K562 (cell line): ENCODE results near the gene MIB2. TPM values are rescaled to one million over a fixed set of nuclear protein-coding genes. Genes with fewer than 3 reads are reported as not detected.
A peak's percentile ranks its signal among the peaks of the same experiment; 100 is the strongest.

ENCODE experiments used
- ARID3A ChIP-seq: IDR thresholded peaks from 2 replicates; pipeline ENCODE4 v1.6.1; 2012; ENCODE audit warnings: low read depth, low read length, improper control_type of control experiment, borderline replicate concordance
- GTF3C2 ChIP-seq: IDR thresholded peaks from 3 replicates; pipeline ENCODE4 v1.6.1; 2011; ENCODE audit warnings: borderline replicate concordance, mild to moderate bottlenecking, moderate library complexity; ENCODE audit not compliant: insufficient read length; ENCODE audit errors: extremely low read depth
- HES1 ChIP-seq: fragments of 450-650 bp; IDR thresholded peaks from 2 replicates; pipeline ENCODE4 v1.6.1; 2016; ENCODE audit warnings: low read depth, mild to moderate bottlenecking, moderate library complexity
- NR2C2 ChIP-seq, 2 experiments: fragments of 200-800 bp in 1 of 2; sonication (Bioruptor generic) in 1 of 2; sonication (generic) in 1 of 2; formaldehyde crosslinking in 1 of 2; IDR thresholded peaks; 2 replicates each; pipeline versions ENCODE4 v1.6.1 to v1.8.0; 2016 to 2022; ENCODE audit warnings: mild to moderate bottlenecking in 1 of 2, missing compliant biosample characterization in 1 of 2, missing genetic modification characterization in 1 of 2, missing genetic modification reagents in 1 of 2
- PRDM10 ChIP-seq: fragments of 450-650 bp; IDR thresholded peaks from 2 replicates; pipeline ENCODE4 v1.6.1; 2018; ENCODE audit not compliant: partially characterized antibody
- PRPF4 ChIP-seq: fragments of 200-400 bp; formaldehyde crosslinking; IDR thresholded peaks from one replicate; pipeline ENCODE4 v1.6.1; 2017; ENCODE audit warnings: low read length, low read depth, mild to moderate bottlenecking; ENCODE audit not compliant: insufficient read depth, poor library complexity, severe bottlenecking
- SIN3B ChIP-seq: fragments of 450-650 bp; IDR thresholded peaks from 2 replicates; pipeline ENCODE4 v1.6.1; 2017; ENCODE audit warnings: low read depth, mild to moderate bottlenecking, moderate library complexity
- SMAD2 ChIP-seq: fragments of 150-350 bp; IDR thresholded peaks from 2 replicates; pipeline ENCODE4 v1.6.1; 2014; ENCODE audit warnings: low read depth, mild to moderate bottlenecking, low read length
- SNIP1 ChIP-seq: fragments of 450-650 bp; IDR thresholded peaks from 2 replicates; pipeline ENCODE4 v1.7.1; 2017; ENCODE audit warnings: low read depth, mild to moderate bottlenecking
- ZC3H8 ChIP-seq: fragments of 450-650 bp; IDR thresholded peaks from 2 replicates; pipeline ENCODE4 v1.6.1; 2017
- ZNF184 ChIP-seq: sonication (generic); formaldehyde crosslinking; IDR thresholded peaks from 2 replicates; pipeline ENCODE4 v1.5.0; 2020; ENCODE audit warnings: missing genetic modification reagents
- ZNF3 ChIP-seq: fragments of 250-450 bp; sonication (Bioruptor Pico); IDR thresholded peaks from 2 replicates; pipeline ENCODE4 v1.5.0; 2021; ENCODE audit warnings: mild to moderate bottlenecking, moderate library complexity
- ZNF395 ChIP-seq: fragments of 200-800 bp; sonication (Bioruptor generic); IDR thresholded peaks from 2 replicates; pipeline ENCODE4 v1.6.1; 2017; ENCODE audit warnings: missing genetic modification characterization, missing compliant biosample characterization
- ZNF512 ChIP-seq: IDR thresholded peaks from 2 replicates; pipeline ENCODE4 v1.6.1; 2016; ENCODE audit warnings: missing genetic modification characterization, missing compliant biosample characterization
- polyA plus RNA-seq, 8 experiments: library from polyadenylated mRNA; depleted of rRNA in 4 of 8; stranded (reverse) in 5 of 8; unstranded in 3 of 8; fragments of >200 nt; fragmentation: Nextera tagmentation in 2 of 8; fragmentation: Illumina TruSeq in 1 of 8; extraction: Ambion mirVana in 2 of 8; extraction: Trizol in 1 of 8; gene quantifications; 2 replicates each; pipeline versions ENCODE4 v1.2.1 to v1.2.3, GENCODE V29; 2011 to 2014; ENCODE audit warnings: inconsistent platforms in 1 of 8, missing spikeins in 1 of 8
- total RNA-seq, 7 experiments: library from RNA; depleted of rRNA in 6 of 7; stranded (reverse); fragments of >200 nt in 6 of 7; fragmentation: Illumina TruSeq in 2 of 7; extraction: Trizol in 2 of 7; gene quantifications; 2 replicates each; pipeline versions ENCODE4 v1.2.1 to v1.2.3, GENCODE V29; 2011 to 2021; ENCODE audit warnings: low replicate concordance in 1 of 7

The MIB2 gene
- total and polyA plus RNA-seq, 9 of the 15 experiments (the other 6 are each of a cell fraction or from before 2014, with no cell fraction given): 0.04 to 17.0 (median 4.9) TPM; not detected in 1

- no peak for TF ChIP-seq ZNF395 (CRISPR knock-in tag)
- TF ChIP-seq ARID3A: no peak
- TF ChIP-seq HES1: no peak
- peak; percentile 89 for TF ChIP-seq PRDM10
- no peak for TF ChIP-seq ZNF512 (tag)
- TF ChIP-seq GTF3C2: no peak
- no peak for TF ChIP-seq ZC3H8
- TF ChIP-seq SNIP1: no peak
- TF ChIP-seq NR2C2 (CRISPR knock-in tag; IDR thresholded peaks at IDR 0.05): no peak
- TF ChIP-seq NR2C2 (tag; IDR thresholded peaks at IDR 0.05): no peak
- TF ChIP-seq SIN3B: no peak
- TF ChIP-seq ZNF184 (CRISPR knock-in tag): no peak
- TF ChIP-seq PRPF4: no peak
- TF ChIP-seq SMAD2: no peak
- no peak for TF ChIP-seq ZNF3 (CRISPR knock-in tag)
These were observed 17.9 kb upstream of the MIB2 start (continued) for GRCh38 chr1:1597275-1597930.
